ENCODE data around the gene IL17RC.
"Not testable (repeated sequence)": the region's sequence is repeated elsewhere in the genome, so short reads cannot be mapped to it uniquely, and the experiment has no call there.

Gene IL17RC

DNA sequence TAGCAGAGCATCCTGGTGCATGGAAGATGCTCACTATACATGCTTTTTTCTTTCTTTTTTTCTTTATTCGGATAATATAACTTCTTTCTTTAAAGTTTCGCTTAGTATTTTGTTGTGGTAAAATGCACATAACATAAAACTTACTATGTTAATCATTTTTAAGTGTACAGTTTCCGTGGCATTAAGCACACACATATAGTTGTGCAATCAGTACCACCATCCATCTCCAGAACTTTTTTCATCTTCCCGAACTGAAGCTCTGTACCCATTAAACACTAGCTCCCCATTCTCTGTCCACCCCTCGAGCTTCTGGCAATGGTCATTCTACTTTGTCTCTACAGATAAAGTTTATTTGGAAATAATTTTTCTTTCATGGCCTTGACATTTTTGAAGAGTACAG is 27.5 kb upstream of the IL17RC start:
- H3K36me3 ChIP-seq (ENCODE audit: control insufficient read depth, insufficient read depth, low read length) = peaks cover 10% of the 10 kb centered on the region
- no peak overlapping the region for H3K4me3 ChIP-seq (replicated peaks; ENCODE audit: low read depth, low read length)
- no peak for DNase-seq (ENCODE audit: extremely low read depth, insufficient read length)
- TF ChIP-seq CTCF (IDR thresholded peaks at IDR 0.05; ENCODE audit: insufficient read depth, low read length, poor library complexity, severe bottlenecking) = no peak
- no peaks in the 10 kb centered on the region for H3K27me3 ChIP-seq (replicated peaks; ENCODE audit: control insufficient read depth, insufficient read depth, low read length)

GRCh38 chr3:9890249-9891071 is 26.4 kb upstream of the IL17RC start, which contains the start of gene JAGN1:
TSS of gene JAGN1 (plus strand) at chr3:9890610. CDS start at chr3:9890723, 113 bp downstream.
- H3K36me3 ChIP-seq (ENCODE audit: control insufficient read depth, insufficient read depth, low read length) = peaks cover 10% of the 10 kb centered on the region
- peak; percentile 93 for DNase-seq (ENCODE audit: extremely low read depth, insufficient read length)
- TF ChIP-seq CTCF (IDR thresholded peaks at IDR 0.05; ENCODE audit: insufficient read depth, low read length, poor library complexity, severe bottlenecking) = no peak
- peak within 1 kb of the TSS; percentile 100 for H3K4me3 ChIP-seq (replicated peaks; ENCODE audit: low read depth, low read length)
- H3K27me3 ChIP-seq (replicated peaks; ENCODE audit: control insufficient read depth, insufficient read depth, low read length) = no peaks in the 10 kb centered on the region

DNA sequence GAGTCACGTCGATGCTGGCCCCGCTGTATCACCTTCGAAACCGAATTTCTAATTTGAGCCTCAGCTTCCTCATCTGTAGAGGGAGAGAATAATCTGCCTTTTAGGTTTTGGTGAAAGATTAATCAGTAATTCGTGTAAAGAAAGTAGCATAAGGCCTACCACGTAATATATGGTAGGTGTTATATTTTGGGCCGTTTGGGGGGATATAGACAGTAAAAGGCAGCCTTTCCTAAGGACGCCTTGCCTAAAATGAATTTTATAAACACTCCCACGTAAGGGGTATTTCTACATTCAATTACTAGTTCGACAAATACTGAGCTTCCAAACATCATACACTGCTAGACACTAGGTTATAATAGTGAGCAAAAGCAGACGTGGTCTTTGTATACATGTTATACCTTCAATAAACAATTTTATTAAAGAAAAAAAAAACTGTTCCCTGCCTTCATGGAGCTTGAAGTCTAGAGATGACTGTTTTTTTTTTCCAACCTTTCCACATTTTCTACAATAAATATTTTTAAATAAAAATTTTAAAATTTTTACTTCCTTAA is 25.8 kb upstream of the IL17RC start:
- no peak for TF ChIP-seq CTCF (IDR thresholded peaks at IDR 0.05; ENCODE audit: insufficient read depth, low read length, poor library complexity, severe bottlenecking)
- Histone ChIP-seq H3K36me3 (ENCODE audit: control insufficient read depth, insufficient read depth, low read length) (peaks cover 10% of the 10 kb centered on the region), H3K4me3 (replicated peaks; ENCODE audit: low read depth, low read length) (peak overlapping the region; percentile 100), H3K27me3 (replicated peaks; ENCODE audit: control insufficient read depth, insufficient read depth, low read length) (no peaks in the 10 kb centered on the region)
- DNase-seq (ENCODE audit: extremely low read depth, insufficient read length) = no peak

DNA sequence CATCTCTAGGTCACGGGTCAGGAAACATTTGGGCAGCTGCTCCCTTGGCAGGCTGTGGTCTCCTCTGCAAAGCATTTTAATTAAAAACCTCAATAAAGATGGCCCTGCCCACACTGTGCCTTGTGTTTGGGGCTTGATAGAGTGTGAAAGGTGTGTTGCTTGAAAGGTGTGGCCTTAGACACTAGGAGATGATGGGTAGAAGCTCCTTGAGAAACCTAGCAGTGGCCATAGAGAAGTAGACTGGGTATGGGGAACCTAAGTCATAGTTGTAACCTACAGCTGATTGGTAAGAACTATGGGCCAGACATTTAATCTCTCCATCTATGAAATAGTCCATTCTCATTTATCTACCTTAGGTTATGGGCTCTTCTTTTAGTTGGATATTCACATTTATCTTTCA is 23.2 kb upstream of the IL17RC start:
- peaks cover 10% of the 10 kb centered on the region for H3K36me3 ChIP-seq (ENCODE audit: control insufficient read depth, insufficient read depth, low read length)
- no peak for TF ChIP-seq CTCF (IDR thresholded peaks at IDR 0.05; ENCODE audit: insufficient read depth, low read length, poor library complexity, severe bottlenecking)
- no peaks in the 10 kb centered on the region for H3K27me3 ChIP-seq (replicated peaks; ENCODE audit: control insufficient read depth, insufficient read depth, low read length)
- no peak overlapping the region for H3K4me3 ChIP-seq (replicated peaks; ENCODE audit: low read depth, low read length)
- no peak for DNase-seq (ENCODE audit: extremely low read depth, insufficient read length)

DNA sequence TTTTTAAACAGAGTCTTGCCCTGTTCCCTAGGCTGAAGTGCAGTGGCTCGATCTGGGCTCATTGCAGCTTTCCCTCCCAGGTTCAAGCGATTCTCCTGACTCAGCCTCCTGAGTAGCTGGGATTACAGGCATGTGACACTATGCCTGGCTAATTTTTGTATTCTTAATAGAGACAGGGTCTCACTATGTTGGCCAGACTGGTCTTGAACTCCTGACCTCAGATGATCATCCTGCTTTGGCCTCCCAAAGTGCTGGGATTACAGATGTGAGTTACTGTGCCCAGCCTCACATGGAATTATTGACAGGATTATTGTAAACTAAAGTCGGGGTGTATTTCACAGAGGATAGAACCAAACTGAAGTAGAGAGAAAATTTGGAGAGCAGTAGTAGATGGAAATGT is 21.2 kb upstream of the IL17RC start:
- H3K36me3 ChIP-seq (ENCODE audit: control insufficient read depth, insufficient read depth, low read length) = peaks cover 10% of the 10 kb centered on the region
- DNase-seq (ENCODE audit: extremely low read depth, insufficient read length); H3K27me3 ChIP-seq (replicated peaks; ENCODE audit: control insufficient read depth, insufficient read depth, low read length); H3K4me3 ChIP-seq (replicated peaks; ENCODE audit: low read depth, low read length): not testable (repeated sequence)

- peaks cover 10% of the 10 kb centered on the region for H3K36me3 ChIP-seq (ENCODE audit: control insufficient read depth, insufficient read depth, low read length)
- H3K4me3 ChIP-seq (replicated peaks; ENCODE audit: low read depth, low read length); DNase-seq (ENCODE audit: extremely low read depth, insufficient read length); H3K27me3 ChIP-seq (replicated peaks; ENCODE audit: control insufficient read depth, insufficient read depth, low read length): not testable (repeated sequence)
Measured at GRCh38 chr3:9896755-9897407, 20.0 kb upstream of the IL17RC start.

Measured in GM06990 (cell line).